HG02678 (cell line): Measurements from ENCODE around the gene CD276.
"Not testable (repeated sequence)": the region's sequence is repeated elsewhere in the genome, so short reads cannot be mapped to it uniquely, and the experiment has no call there.

Experiments
- ATAC-seq: cut with Tn5 transposase; IDR thresholded peaks from one replicate; pipeline ENCODE4 v1.9.1; 2021; ENCODE audit warnings: mild to moderate bottlenecking, moderate library complexity; ENCODE audit not compliant: unreplicated experiment

CD276 gene

GRCh38 chr15:73683777-73684580 is at the start of gene CD276:
TSS of gene CD276 (plus strand) at chr15:73684383. CDS start at chr15:73699640, 15,257 bp downstream.
- no peak for ATAC-seq

GRCh38 chr15:73637527-73637926 is 46.7 kb upstream of the CD276 start:
- ATAC-seq, result no peak

GRCh38 chr15:73639464-73639863 is 44.7 kb upstream of the CD276 start:
- not testable (repeated sequence) for ATAC-seq

GRCh38 chr15:73647259-73648013 is 36.7 kb upstream of the CD276 start:
- ATAC-seq, result no peak

- no peak for ATAC-seq
These were observed 36.2 kb upstream of the CD276 start for GRCh38 chr15:73648014-73648295.

GRCh38 chr15:73650416-73651126 is 33.6 kb upstream of the CD276 start:
- ATAC-seq, result no peak

GRCh38 chr15:73654659-73655058 is 29.5 kb upstream of the CD276 start:
- no peak for ATAC-seq

GRCh38 chr15:73655724-73656123 is 28.5 kb upstream of the CD276 start:
- ATAC-seq, result no peak

- ATAC-seq, result no peak
These were observed 25.5 kb upstream of the CD276 start for GRCh38 chr15:73658645-73659044.

GRCh38 chr15:73660455-73660854 is 23.7 kb upstream of the CD276 start:
- ATAC-seq, result no peak

GRCh38 chr15:73674587-73674986 is 9.6 kb upstream of the CD276 start:
- no peak for ATAC-seq

GRCh38 chr15:73677146-73677607 is 7.0 kb upstream of the CD276 start:
- ATAC-seq, result no peak

GRCh38 chr15:73677733-73678132 is 6.5 kb upstream of the CD276 start:
- no peak for ATAC-seq

GRCh38 chr15:73678498-73678897 is 5.7 kb upstream of the CD276 start:
- no peak for ATAC-seq

- ATAC-seq, result no peak
These were observed 5.0 kb upstream of the CD276 start for GRCh38 chr15:73679180-73679579.

- no peak for ATAC-seq
These were observed 4.2 kb upstream of the CD276 start for GRCh38 chr15:73679964-73680363.

GRCh38 chr15:73680549-73680948 is 3.6 kb upstream of the CD276 start:
- ATAC-seq, result no peak

GRCh38 chr15:73681063-73681462 is 3.1 kb upstream of the CD276 start:
- ATAC-seq, result no peak

- ATAC-seq, result no peak
These were observed 2.2 kb upstream of the CD276 start for GRCh38 chr15:73681856-73682599.

GRCh38 chr15:73682600-73683090 is 1.5 kb upstream of the CD276 start:
- ATAC-seq, result no peak

- no peak for ATAC-seq
These were observed 866 bp upstream of the CD276 start for GRCh38 chr15:73683257-73683776.
